NCI-H2029 treated with DMSO at 0.1 percent for 48 hours (cell line): Measurements from ENCODE around the gene OR1I1.
"Not testable (repeated sequence)": the region's sequence is repeated elsewhere in the genome, so short reads cannot be mapped to it uniquely, and the experiment has no call there.

ENCODE experiments used
- DNase-seq: peaks from one replicate; lab custom pipeline; 2025; lab: John Stamatoyannopoulos, UW

The OR1I1 gene

DNA sequence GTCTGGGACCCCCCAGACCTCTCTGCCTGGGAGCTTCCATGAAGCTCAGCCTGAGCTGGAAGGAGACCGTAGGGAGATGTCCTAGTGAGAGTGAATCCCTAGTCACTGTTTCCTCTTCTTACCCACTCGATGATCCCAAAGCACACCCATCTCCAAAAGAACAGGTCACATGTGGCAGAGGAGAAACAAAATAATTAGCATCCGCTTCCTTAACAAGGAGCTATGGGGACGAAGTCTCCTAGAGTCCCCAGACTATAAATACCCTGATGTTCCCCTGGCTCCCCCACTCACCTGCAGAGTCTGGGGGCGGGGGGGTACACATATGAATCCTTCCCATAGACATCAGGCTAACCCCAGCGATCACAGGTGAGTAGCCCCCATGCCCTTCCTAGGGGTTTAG, at the start of gene OR1I1:
OR1I1 (plus strand) TSS at position 301 of the 400 bp plus-strand sequence. CDS start 4,855 bp downstream, outside the sequence.
- DNase-seq, result no peak

DNA sequence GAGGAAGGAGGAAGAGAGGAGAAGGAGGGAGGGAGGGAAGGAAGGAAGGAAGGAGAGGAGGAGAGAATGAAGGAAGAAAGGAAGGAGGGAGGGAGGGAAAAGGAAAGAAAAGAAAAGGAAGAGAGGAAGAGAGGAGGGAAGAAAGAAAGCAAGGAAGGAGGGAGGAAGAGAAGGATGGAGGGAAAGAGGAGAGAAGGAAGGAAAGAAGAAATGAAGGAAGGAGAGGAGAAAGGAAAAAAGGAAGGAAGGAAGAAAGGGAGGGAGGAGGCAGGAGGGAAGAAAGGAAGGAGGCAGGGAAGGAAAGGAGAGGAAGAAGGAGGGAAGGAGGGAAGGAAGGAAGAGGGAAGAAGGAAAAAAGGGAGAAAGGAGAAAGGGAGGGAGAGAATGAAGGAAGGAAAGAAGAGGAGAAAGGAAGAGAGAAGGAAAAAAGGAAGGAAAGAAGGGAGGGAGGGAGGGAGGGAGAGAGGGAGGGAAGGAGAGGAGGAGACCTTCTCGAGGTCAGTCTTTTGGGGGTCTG, 46.2 kb upstream of the OR1I1 start:
- DNase-seq, result no peak

- DNase-seq, result no peak
Measured at GRCh38 chr19:15037586-15037985, 44.4 kb upstream of the OR1I1 start.

GRCh38 chr19:15038294-15038693, 43.7 kb upstream of the OR1I1 start:
- DNase-seq, result no peak

DNA sequence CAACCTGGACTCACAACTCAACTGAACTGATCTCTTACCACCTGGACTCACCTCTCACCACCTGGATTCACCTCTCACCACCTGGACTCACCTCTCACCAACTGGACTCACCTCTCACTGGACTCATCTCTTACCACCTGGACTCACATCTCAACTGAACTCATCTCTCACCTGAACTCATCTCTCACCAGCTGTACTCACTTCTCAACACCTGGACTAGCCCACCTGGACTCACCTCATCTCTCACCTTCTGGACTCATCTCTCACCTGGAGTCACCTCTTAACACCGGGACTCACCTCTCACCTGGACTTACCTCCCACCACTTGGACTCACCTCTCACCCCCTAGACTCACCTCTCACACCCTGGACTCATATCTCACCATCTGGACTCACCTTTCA, 40.0 kb upstream of the OR1I1 start:
- DNase-seq, result no peak

- DNase-seq, result no peak
Measured at GRCh38 chr19:15042826-15043225, 39.2 kb upstream of the OR1I1 start.

GRCh38 chr19:15045506-15045905, 36.5 kb upstream of the OR1I1 start:
- DNase-seq, result no peak

- DNase-seq, result no peak
Measured at GRCh38 chr19:15047680-15048079, 34.3 kb upstream of the OR1I1 start.

- DNase-seq, result no peak
Measured at GRCh38 chr19:15048128-15048527, 33.9 kb upstream of the OR1I1 start.

GRCh38 chr19:15048885-15049541, 33.0 kb upstream of the OR1I1 start, which contains the start of gene CASP14:
TSS of gene CASP14 (plus strand) at chr19:15049480. CDS start at chr19:15052252, 2,772 bp downstream.
- DNase-seq, result no peak

GRCh38 chr19:15050639-15051038, 31.4 kb upstream of the OR1I1 start:
- no peak for DNase-seq

DNA sequence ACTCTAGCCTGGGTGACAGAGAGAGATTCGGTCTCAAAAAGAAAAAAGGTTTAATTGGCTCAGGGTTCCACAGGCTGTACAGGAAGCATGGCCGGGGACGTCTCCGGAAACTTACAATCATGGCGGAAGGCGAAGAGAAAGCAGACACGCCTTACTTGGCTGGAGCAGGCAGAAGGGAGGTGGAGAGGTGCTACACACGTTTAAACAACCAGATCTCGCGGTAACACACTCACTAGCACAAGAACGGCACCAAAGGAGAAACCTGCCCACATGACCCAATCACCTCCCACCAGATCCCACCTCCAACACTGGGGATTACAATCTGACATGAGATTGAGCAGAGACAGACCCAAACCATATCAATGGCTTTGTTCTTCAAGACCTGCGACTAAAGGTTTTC, 20.0 kb upstream of the OR1I1 start:
- DNase-seq, result no peak

- DNase-seq, result not testable (repeated sequence)
Measured at GRCh38 chr19:15070386-15070785, 11.6 kb upstream of the OR1I1 start.

DNA sequence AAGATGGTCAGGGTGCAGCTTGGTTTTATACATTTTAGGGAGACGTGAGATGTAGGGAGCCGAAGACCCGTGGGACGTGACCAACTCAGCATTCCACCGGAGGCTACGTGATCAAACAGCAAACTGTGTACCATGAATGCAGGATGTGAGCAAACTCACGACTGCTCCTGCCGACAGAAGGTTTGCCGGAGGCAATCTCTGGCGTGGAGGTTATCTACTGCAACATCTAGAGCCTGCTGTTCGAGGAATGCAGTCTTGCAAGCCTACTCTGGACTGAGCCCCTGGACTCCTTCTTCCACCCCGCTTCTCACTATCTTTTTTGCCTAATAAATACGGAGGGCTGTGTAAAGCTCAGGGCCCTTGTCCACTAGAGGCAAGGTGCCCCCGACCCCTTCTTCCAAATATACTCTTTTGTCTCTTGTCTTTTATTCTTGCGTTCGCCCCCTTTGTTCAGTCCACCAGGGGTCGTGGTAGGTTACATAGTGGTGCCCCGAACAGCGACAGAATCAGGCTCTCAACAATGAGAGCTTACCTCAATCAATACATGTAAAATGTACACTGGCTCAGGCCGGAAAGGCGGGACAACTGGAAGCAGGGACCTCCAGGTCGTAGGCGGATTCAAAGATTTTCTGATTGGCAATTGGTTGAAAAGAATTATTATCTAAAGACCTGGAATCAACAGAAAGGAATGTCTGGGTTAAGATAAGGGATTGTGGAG, 8.9 kb upstream of the OR1I1 start:
- DNase-seq, result no peak

GRCh38 chr19:15074371-15074770, 7.6 kb upstream of the OR1I1 start:
- DNase-seq, result no peak

DNA sequence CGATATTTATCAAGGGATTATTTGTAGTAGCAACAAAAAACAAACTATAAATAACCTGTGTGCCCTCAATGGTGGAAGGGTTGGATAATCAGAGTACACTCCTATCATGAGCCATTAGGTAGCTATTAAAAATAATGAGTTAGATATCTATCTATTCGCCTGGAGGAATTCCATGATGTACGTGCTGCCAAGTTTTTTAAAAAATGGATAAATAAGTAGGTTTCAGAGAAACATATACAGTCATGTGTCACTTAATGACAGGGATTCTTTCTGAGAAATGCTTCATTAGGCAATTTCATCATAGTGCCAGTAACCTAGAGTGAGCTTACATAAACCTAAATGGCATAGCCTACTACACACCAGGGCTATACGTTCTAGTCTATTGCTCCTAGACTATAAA, 6.2 kb upstream of the OR1I1 start:
- no peak for DNase-seq

- not testable (repeated sequence) for DNase-seq
Measured at GRCh38 chr19:15080002-15080401, 2.0 kb upstream of the OR1I1 start.

GRCh38 chr19:15087182-15087581, 5.2 kb downstream of the OR1I1 start:
- DNase-seq, result no peak

- DNase-seq, result peak; percentile 37
Measured at GRCh38 chr19:15091918-15092753, 10.1 kb downstream of the OR1I1 start.

GRCh38 chr19:15093001-15093400, 11.0 kb downstream of the OR1I1 start:
- no peak for DNase-seq

GRCh38 chr19:15096223-15096622, 14.2 kb downstream of the OR1I1 start:
- no peak for DNase-seq

GRCh38 chr19:15097980-15098379, 16.0 kb downstream of the OR1I1 start:
- DNase-seq, result not testable (repeated sequence)
